Esophagus muscularis mucosa (tissue), 3 donors: ENCODE results near the gene ALG1.

Source experiments
- CTCF ChIP-seq, 3 experiments: fragments of 200-600 bp in 2 of 3; fragments of 450-650 bp in 1 of 3; sonication (generic) in 2 of 3; IDR thresholded peaks; one replicate each; pipeline ENCODE4 v1.5.1; 2017 to 2019; ENCODE audit warnings: antibody characterized with exemption in 3 of 3, mild to moderate bottlenecking in 2 of 3, moderate library complexity in 1 of 3
- POLR2AphosphoS5 ChIP-seq, 2 donors: sonication (generic); formaldehyde crosslinking; IDR thresholded peaks; one replicate each; pipeline ENCODE4 v1.6.1; 2017; ENCODE audit warnings: antibody characterized with exemption in 2 of 2

DNA sequence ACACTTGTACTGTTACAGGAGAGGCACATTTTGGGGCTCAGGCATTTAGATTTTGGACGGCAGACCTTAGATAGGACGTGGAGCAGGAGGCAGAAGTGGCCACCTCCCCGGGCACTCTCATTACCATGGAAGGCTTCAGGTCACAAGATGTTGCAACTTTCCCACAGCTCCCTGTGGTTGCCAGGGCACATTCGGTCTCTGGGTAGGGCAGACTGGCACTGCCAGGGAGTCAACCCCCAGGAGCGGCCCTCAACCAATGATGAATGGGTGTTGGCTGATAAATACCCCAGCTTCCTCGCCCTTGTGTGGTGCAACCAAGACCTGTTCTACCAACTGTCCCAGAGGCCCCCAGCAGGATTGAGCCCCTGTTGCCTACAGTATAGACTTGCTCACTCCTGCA lies 49.1 kb upstream of the ALG1 start:
- TF ChIP-seq POLR2AphosphoS5 (IDR thresholded peaks at IDR 0.05) (no peak), CTCF (IDR thresholded peaks at IDR 0.05) (no peak)
